ENCODE results near the gene BCL7C. TPM values are rescaled to one million over a fixed set of nuclear protein-coding genes. Genes with fewer than 3 reads are reported as not detected.
A peak's percentile ranks its signal among the peaks of the same experiment; 100 is the strongest.

Gene BCL7C
- total and polyA plus RNA-seq, 2 of the 8 experiments (the other 6 are each of a cell fraction or from before 2014, with no cell fraction given) = 8.6 to 17.2 TPM

- TF ChIP-seq CHD7 (IDR thresholded peaks at IDR 0.05; ENCODE audit: insufficient replicate concordance, low read length) (no peak), YY1 (IDR thresholded peaks at IDR 0.05; ENCODE audit: low read depth, low read length) (no peak), PHF8 (conservative IDR thresholded peaks at IDR 0.05; ENCODE audit: low read depth, low read length) (peak; percentile 38; the same call in 1 of the 2 replicates), TBP (IDR thresholded peaks at IDR 0.05; ENCODE audit: low read depth, low read length) (no peak), EZH2 (IDR thresholded peaks at IDR 0.05; ENCODE audit: low read depth, low read length, severe bottlenecking) (no peak), CHD2 (IDR thresholded peaks at IDR 0.05; ENCODE audit: low read length) (no peak), CREB1 (IDR thresholded peaks at IDR 0.05) (no peak), KDM5A (IDR thresholded peaks at IDR 0.05; ENCODE audit: low read length) (no peak), KDM1A (IDR thresholded peaks at IDR 0.05; ENCODE audit: borderline replicate concordance, low read length) (peak; percentile 85; the same call in 1 of the 2 replicates), GABPA (IDR thresholded peaks at IDR 0.05; ENCODE audit: borderline replicate concordance, insufficient read depth, low read length) (no peak)
Observed at GRCh38 chr16:30896889-30897733, 3.2 kb upstream of the BCL7C start (continued).
